ENCODE measurements around the gene SLC29A2. TPM values are rescaled to one million over a fixed set of nuclear protein-coding genes. Genes with fewer than 3 reads are reported as not detected.
A peak's percentile ranks its signal among the peaks of the same experiment; 100 is the strongest.

Gene SLC29A2
- total RNA-seq, 1 experiment from 2014 or later, result 30.3 TPM

DNA sequence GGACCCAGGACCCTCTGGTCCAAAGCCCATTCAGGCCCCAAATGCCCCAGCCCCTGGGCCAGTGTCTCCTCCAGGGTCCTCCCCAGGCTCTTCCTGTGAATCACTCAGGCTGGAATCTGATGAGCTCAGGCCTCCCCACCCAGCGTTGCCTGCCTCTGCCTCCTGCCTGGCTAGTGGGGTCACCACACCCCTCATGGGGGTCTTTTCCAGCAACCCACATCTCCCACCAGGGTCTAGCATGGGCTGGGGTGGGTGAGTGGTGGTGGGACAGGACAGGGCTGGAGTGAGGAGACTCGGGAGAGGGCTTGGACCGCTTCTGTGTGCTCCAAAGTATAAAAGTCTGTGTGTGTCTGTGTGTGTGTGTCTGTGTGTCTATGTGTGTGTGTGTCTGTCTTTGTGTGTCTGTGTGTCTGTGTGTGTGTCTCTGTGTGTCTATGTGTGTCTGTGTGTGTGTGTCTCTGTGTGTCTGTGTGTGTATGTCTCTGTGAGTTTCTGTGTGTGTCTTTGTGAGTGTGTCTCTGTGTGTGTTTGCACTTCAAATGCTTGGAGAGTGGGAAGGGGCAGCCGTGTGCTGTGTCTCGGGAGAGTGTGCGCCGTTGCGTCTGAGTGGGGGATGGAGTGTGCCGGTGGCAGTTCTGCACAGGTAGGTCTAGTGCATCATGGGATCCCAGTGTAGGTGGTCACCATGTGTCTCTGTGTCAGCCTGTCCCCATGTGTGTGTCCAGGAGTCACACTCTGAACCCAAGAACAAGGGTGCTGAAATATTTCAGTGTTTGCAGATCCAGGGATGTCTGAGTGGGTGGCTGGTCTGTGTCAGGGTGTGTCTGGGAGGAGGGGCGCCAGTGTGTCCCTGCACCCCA, 44.2 kb downstream of the SLC29A2 start:
- peak overlapping the region; percentile 15 for H3K27ac Mint-ChIP-seq (ENCODE audit: unreplicated experiment)
- H3K4me1 Mint-ChIP-seq (ENCODE audit: low read depth, unreplicated experiment), result peaks cover 26% of the 10 kb centered on the region
- H3K27me3 Mint-ChIP-seq (ENCODE audit: insufficient read depth, unreplicated experiment), result no peaks in the 10 kb centered on the region
- Histone ChIP-seq H3K4me1 (peaks cover 46% of the 10 kb centered on the region), H3K36me3 (ENCODE audit: control insufficient read depth, insufficient read depth, low read length) (no peaks in the 10 kb centered on the region), H3K27me3 (replicated peaks; ENCODE audit: control insufficient read depth, insufficient read depth, low read length) (no peaks in the 10 kb centered on the region), H3K4me3 (ENCODE audit: low read depth, low read length) (no peak overlapping the region), H3K9me3 (no peaks in the 10 kb centered on the region)
- BruUV-seq (replicated peaks), result no TSS peak
- peaks cover 2% of the 10 kb centered on the region for H3K36me3 Mint-ChIP-seq (ENCODE audit: insufficient read depth, unreplicated experiment)
- intact Hi-C loops (cut with micrococcal nuclease; ENCODE audit: unreplicated experiment), result loop anchor here (1.0 to 2.0 kb wide), 3 partner anchors 9 to 39 kb away; partner anchors contain the start of genes RIN1 and YIF1A
- ChIA-PET POLR2A (interaction anchor here (0.6 kb wide), 1 partner anchor 185 kb away, joined by 3 read pairs; no protein-coding TSS in a partner anchor), CTCF (interaction anchor here (0.8 to 3.0 kb wide), 5 partner anchors 8 to 105 kb away, joined by 5 to 34 read pairs (median 8); partner anchors contain the start of gene RIN1)
- TF ChIP-seq, protein P1, sequence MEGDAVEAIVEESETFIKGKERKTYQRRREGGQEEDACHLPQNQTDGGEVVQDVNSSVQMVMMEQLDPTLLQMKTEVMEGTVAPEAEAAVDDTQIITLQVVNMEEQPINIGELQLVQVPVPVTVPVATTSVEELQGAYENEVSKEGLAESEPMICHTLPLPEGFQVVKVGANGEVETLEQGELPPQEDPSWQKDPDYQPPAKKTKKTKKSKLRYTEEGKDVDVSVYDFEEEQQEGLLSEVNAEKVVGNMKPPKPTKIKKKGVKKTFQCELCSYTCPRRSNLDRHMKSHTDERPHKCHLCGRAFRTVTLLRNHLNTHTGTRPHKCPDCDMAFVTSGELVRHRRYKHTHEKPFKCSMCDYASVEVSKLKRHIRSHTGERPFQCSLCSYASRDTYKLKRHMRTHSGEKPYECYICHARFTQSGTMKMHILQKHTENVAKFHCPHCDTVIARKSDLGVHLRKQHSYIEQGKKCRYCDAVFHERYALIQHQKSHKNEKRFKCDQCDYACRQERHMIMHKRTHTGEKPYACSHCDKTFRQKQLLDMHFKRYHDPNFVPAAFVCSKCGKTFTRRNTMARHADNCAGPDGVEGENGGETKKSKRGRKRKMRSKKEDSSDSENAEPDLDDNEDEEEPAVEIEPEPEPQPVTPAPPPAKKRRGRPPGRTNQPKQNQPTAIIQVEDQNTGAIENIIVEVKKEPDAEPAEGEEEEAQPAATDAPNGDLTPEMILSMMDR (IDR thresholded peaks at IDR 0.05; ENCODE audit: insufficient read depth in 1 of 2, low read depth in 1 of 2, low read length in 1 of 2, severe bottlenecking in 1 of 2, unreplicated experiment in 1 of 2), result no peak
- no peak overlapping the region for H3K4me3 Mint-ChIP-seq (ENCODE audit: unreplicated experiment)
- no peak for DNase-seq
- no peaks in the 10 kb centered on the region for H3K9me3 Mint-ChIP-seq (ENCODE audit: unreplicated experiment)

DNA sequence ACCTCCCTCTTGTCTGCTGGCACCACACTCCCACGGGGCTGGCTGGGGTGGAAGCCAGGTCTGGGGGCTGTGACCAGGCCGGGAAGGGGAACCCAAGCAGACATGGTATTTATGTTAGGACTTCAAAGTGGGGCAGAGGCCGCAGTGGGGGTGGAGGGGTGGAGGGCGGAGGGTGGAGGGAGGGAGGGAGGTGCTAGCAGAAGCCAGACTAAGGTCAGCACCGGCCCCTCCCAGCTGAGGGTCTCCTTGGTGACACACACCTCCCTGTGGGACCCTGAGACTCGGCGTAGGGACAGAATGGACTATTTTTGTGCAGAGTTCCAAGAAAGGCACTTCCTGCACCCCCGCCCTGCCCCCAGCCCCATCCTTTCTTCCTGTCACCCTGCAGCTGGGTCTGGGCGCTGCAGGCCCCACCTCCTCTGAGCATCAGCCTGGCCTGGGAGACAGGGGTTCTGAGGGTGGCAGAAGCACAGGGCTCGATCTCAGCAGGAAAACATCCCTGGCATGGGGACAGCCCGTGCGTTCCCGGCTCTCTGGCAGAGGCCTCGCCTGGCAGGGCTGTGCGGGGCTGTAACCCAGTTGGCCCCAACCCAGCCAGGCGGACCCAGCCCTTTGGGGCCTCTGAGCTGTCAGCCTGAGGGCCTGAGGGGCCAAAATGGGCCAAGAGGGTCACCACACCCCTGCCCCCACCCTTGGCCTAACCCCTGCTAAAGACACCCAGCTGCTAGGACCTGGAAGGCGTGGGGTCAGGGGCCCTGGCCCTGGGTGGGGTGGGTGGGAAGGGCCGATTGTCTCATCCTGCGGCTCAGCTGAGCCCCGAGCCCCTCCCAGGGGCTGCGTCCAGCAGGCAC, 45.1 kb downstream of the SLC29A2 start:
- BruUV-seq (replicated peaks), result no TSS peak
- Histone ChIP-seq H3K27me3 (replicated peaks; ENCODE audit: control insufficient read depth, insufficient read depth, low read length) (no peaks in the 10 kb centered on the region), H3K4me1 (peaks cover 46% of the 10 kb centered on the region), H3K36me3 (ENCODE audit: control insufficient read depth, insufficient read depth, low read length) (no peaks in the 10 kb centered on the region), H3K4me3 (ENCODE audit: low read depth, low read length) (no peak overlapping the region), H3K9me3 (0 out of 2 replicates have a peak, but pooled peaks cover 4% of the 10 kb centered on the region)
- Mint-ChIP-seq H3K27ac (ENCODE audit: unreplicated experiment) (no peak overlapping the region), H3K36me3 (ENCODE audit: insufficient read depth, unreplicated experiment) (no peaks in the 10 kb centered on the region), H3K4me1 (ENCODE audit: low read depth, unreplicated experiment) (peaks cover 29% of the 10 kb centered on the region), H3K4me3 (ENCODE audit: unreplicated experiment) (no peak overlapping the region), H3K27me3 (ENCODE audit: insufficient read depth, unreplicated experiment) (no peaks in the 10 kb centered on the region), H3K9me3 (ENCODE audit: unreplicated experiment) (no peaks in the 10 kb centered on the region)
- intact Hi-C loops (cut with micrococcal nuclease; ENCODE audit: unreplicated experiment), result no loop called here
- DNase-seq, result no peak
- TF ChIP-seq, protein P1 (IDR thresholded peaks at IDR 0.05; ENCODE audit: insufficient read depth in 1 of 2, low read depth in 1 of 2, low read length in 1 of 2, severe bottlenecking in 1 of 2, unreplicated experiment in 1 of 2), result no peak
- POLR2A ChIA-PET, result interaction anchor here (0.6 kb wide), 1 partner anchor 184 kb away, joined by 3 read pairs; no protein-coding TSS in a partner anchor
- CTCF ChIA-PET, result interaction anchor here (0.8 to 1.6 kb wide), 4 partner anchors 9 to 104 kb away, joined by 5 to 13 read pairs (median 8); partner anchors contain the start of gene RIN1

DNA sequence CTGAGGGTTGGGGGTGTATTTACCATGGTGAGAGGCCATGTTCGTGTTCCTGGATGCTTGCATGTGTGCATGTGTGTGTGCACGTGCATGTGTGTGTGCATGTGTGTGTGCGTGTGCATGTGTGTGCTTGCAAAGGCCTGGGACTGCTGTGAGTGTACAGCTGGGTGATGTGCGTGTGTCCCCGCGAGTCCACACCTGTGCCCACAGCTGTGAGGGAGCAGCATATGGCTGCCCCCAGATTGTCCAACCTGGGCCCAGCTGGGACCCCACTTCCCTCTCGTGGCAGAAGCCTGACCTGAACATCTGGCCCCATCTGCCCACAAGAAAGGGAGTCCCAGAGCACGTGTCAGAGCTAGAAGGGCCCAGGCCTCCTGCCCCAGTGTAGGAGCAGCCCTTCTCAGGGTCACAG, 46.3 kb downstream of the SLC29A2 start:
- no peak for DNase-seq
- Mint-ChIP-seq H3K4me1 (ENCODE audit: low read depth, unreplicated experiment) (peaks cover 29% of the 10 kb centered on the region), H3K36me3 (ENCODE audit: insufficient read depth, unreplicated experiment) (no peaks in the 10 kb centered on the region), H3K27ac (ENCODE audit: unreplicated experiment) (no peak overlapping the region), H3K4me3 (ENCODE audit: unreplicated experiment) (no peak overlapping the region), H3K27me3 (ENCODE audit: insufficient read depth, unreplicated experiment) (no peaks in the 10 kb centered on the region), H3K9me3 (ENCODE audit: unreplicated experiment) (no peaks in the 10 kb centered on the region)
- no TSS peak for BruUV-seq (replicated peaks)
- intact Hi-C loops (cut with micrococcal nuclease; ENCODE audit: unreplicated experiment), result no loop called here
- Histone ChIP-seq H3K4me3 (ENCODE audit: low read depth, low read length) (no peak overlapping the region), H3K9me3 (0 out of 2 replicates have a peak, but pooled peaks cover 5% of the 10 kb centered on the region), H3K27me3 (replicated peaks; ENCODE audit: control insufficient read depth, insufficient read depth, low read length) (no peaks in the 10 kb centered on the region), H3K36me3 (ENCODE audit: control insufficient read depth, insufficient read depth, low read length) (no peaks in the 10 kb centered on the region), H3K4me1 (peaks cover 46% of the 10 kb centered on the region)
- ChIA-PET POLR2A (no interaction called here), CTCF (interaction anchor here (0.6 to 1.9 kb wide), 2 partner anchors 11 to 926 kb away, joined by 6 to 7 read pairs; partner anchors contain the start of gene RIN1)
- TF ChIP-seq, protein P1 (IDR thresholded peaks at IDR 0.05; ENCODE audit: insufficient read depth in 1 of 2, low read depth in 1 of 2, low read length in 1 of 2, severe bottlenecking in 1 of 2, unreplicated experiment in 1 of 2), result no peak

Data from Caco-2 (cell line).